GM12878 (cell line): ENCODE measurements around the gene NDUFC2. TPM values are rescaled to one million over a fixed set of nuclear protein-coding genes. Genes with fewer than 3 reads are reported as not detected.
"Not testable (repeated sequence)": the region's sequence is repeated elsewhere in the genome, so short reads cannot be mapped to it uniquely, and the experiment has no call there.

Source experiments
- ATAC-seq: fragments of 200-7000 bp; cut with Tn5 transposase; 3 replicates; pipeline ENCODE4 v1.9.1; 2020; ENCODE audit warnings: mild to moderate bottlenecking, moderate library complexity
- BruUV-seq: library from RNA; stranded (reverse); fragments of 400-500 nt; replicated peaks from 2 replicates; lab custom pipeline; 2021; lab: Mats Ljungman, UMichigan
- CTCF ChIA-PET: fragments of 300-600 bp; sonication (Branson Sonifier 250); formaldehyde crosslinking; extraction: SDS; loops from one replicate; lab custom pipeline; 2021; ENCODE audit warnings: inconsistent platforms; lab: Yijun Ruan, JAX
- POLR2A ChIA-PET: fragments of 350-600 bp; formaldehyde crosslinking; extraction: SDS; loops from one replicate; lab custom pipeline; 2021; ENCODE audit warnings: inconsistent platforms; lab: Charles Lee
- RAD21 ChIA-PET: fragments of 300-600 bp; sonication (Branson Sonifier 250); formaldehyde crosslinking; loops from one replicate; lab custom pipeline; 2023; ENCODE audit warnings: antibody characterized with exemption; ENCODE audit not compliant: unreplicated experiment; lab: Charles Lee
- SMC1A ChIA-PET: fragments of 300-600 bp; sonication (Branson Sonifier 250); formaldehyde crosslinking; loops from one replicate; lab custom pipeline; 2023; ENCODE audit not compliant: unreplicated experiment, uncharacterized antibody; lab: Charles Lee
- DNase-seq: peaks from one replicate; pipeline ENCODE4 v3.0.0-alpha.2; 2011; ENCODE audit warnings: low read depth, low spot score
- FAIRE-seq: peaks from 3 replicates; lab custom pipeline; 2011; peaks lifted over from hg19 to GRCh38; lab: Jason Lieb, UNC
- H2AFZ ChIP-seq: 2 replicates; pipeline ENCODE4 v1.6.0; 2011; ENCODE audit warnings: low read depth, low read length, control low read depth; ENCODE audit not compliant: control insufficient read depth
- H3K27ac ChIP-seq: 2 replicates; pipeline ENCODE4 v1.5.1; 2011; ENCODE audit warnings: control low read depth; ENCODE audit not compliant: control insufficient read depth, insufficient read depth
- H3K27me3 ChIP-seq, 2 experiments: replicated peaks in 1 of 2; 2 replicates each; pipeline versions ENCODE4 v1.6.0 to v1.6.1; 2011; ENCODE audit warnings: low read length in 1 of 2; ENCODE audit not compliant: control insufficient read depth in 2 of 2, insufficient read depth in 2 of 2
- H3K36me3 ChIP-seq, 2 experiments: 2 replicates each; pipeline ENCODE4 v1.5.1; 2011; ENCODE audit warnings: low read length in 1 of 2; ENCODE audit not compliant: control insufficient read depth in 2 of 2, insufficient read depth in 2 of 2
- H3K4me1 ChIP-seq: 2 replicates; pipeline ENCODE4 v1.6.1; 2011; ENCODE audit warnings: mild to moderate bottlenecking, low read length, moderate library complexity, mixed read lengths; ENCODE audit not compliant: control insufficient read depth, insufficient read depth
- H3K4me2 ChIP-seq: 2 replicates; pipeline ENCODE4 v1.6.0; 2011; ENCODE audit warnings: control low read depth; ENCODE audit not compliant: control insufficient read depth, insufficient read depth
- H3K4me3 ChIP-seq: fragments of 200-600 bp; sonication (generic); 2 replicates; pipeline ENCODE4 v1.5.1; 2016
- H3K79me2 ChIP-seq: 2 replicates; pipeline ENCODE4 v1.6.0; 2011; ENCODE audit warnings: low read length; ENCODE audit not compliant: control insufficient read depth, insufficient read depth
- H3K9ac ChIP-seq: 2 replicates; pipeline ENCODE4 v1.8.0; 2011; ENCODE audit warnings: low read length, control low read depth, mixed read lengths; ENCODE audit not compliant: control insufficient read depth, insufficient read depth
- H3K9me3 ChIP-seq: replicated peaks from 3 replicates; pipeline ENCODE4 v1.5.1; 2011; ENCODE audit warnings: mild to moderate bottlenecking, low read length; ENCODE audit not compliant: control insufficient read depth, insufficient read depth
- H4K20me1 ChIP-seq: 2 replicates; pipeline ENCODE4 v1.6.0; 2011; ENCODE audit not compliant: control insufficient read depth, insufficient read depth
- CBX5 ChIP-seq: sonication (generic); IDR thresholded peaks from 2 replicates; pipeline ENCODE4 v1.6.1; 2016; ENCODE audit warnings: low read depth, moderate library complexity, mild to moderate bottlenecking, inconsistent platforms
- CREB1 ChIP-seq: IDR thresholded peaks from 2 replicates; pipeline ENCODE4 v1.6.1; 2012; ENCODE audit warnings: low read depth, mild to moderate bottlenecking, inconsistent platforms
- FOXM1 ChIP-seq: IDR thresholded peaks from 2 replicates; pipeline ENCODE4 v1.6.1; 2012; ENCODE audit warnings: low read depth, mild to moderate bottlenecking, inconsistent platforms, low read length, moderate library complexity
- MYC ChIP-seq: IDR thresholded peaks from 2 replicates; pipeline ENCODE4 v1.6.1; 2011; ENCODE audit warnings: mild to moderate bottlenecking, low read length, moderate library complexity, inconsistent platforms; ENCODE audit not compliant: insufficient read depth, insufficient replicate concordance, insufficient read length, severe bottlenecking
- PML ChIP-seq: IDR thresholded peaks from 2 replicates; pipeline ENCODE4 v1.6.1; 2012; ENCODE audit warnings: low read length, inconsistent platforms
- SREBF1 ChIP-seq: IDR thresholded peaks from 2 replicates; pipeline ENCODE4 v1.6.1; 2012; ENCODE audit warnings: mild to moderate bottlenecking, low read length
- TAF1 ChIP-seq: IDR thresholded peaks from 2 replicates; pipeline ENCODE4 v1.6.1; 2011; ENCODE audit warnings: mild to moderate bottlenecking, low read depth, low read length, borderline replicate concordance
- WGBS: methylation state at CpG from one replicate; pipeline ENCODE4 v1.1.6; 2016; ENCODE audit warnings: low lambda C conversion rate; ENCODE audit not compliant: insufficient replicate concordance, insufficient coverage; ENCODE audit errors: missing lambda C conversion rate; 5-methylcytosine and 5-hydroxymethylcytosine counted together
- in situ Hi-C: fragments of 300-500 bp; cut with MboI; formaldehyde crosslinking; loops from 9 replicates; pipeline ENCODE4 v1.14.3; 2018; ENCODE audit warnings: mixed read lengths
- intact Hi-C: fragments of 100-400 bp; cut with micrococcal nuclease; formaldehyde crosslinking; loops from one replicate; pipeline ENCODE4 v1.14.2; 2022; ENCODE audit not compliant: unreplicated experiment
- polyA plus RNA-seq, 11 experiments: library from polyadenylated mRNA; depleted of rRNA in 4 of 11; unstranded in 6 of 11; stranded (reverse) in 5 of 11; fragments of >200 nt; fragmentation: Nextera tagmentation in 4 of 11; fragmentation: Illumina TruSeq in 1 of 11; extraction: Ambion mirVana in 4 of 11; extraction: Trizol in 1 of 11; gene quantifications; 1 replicate in 1 of 11; 2 replicates in 10 of 11; pipeline versions ENCODE4 v1.2.1 to v1.2.3, GENCODE V29; 2011 to 2016; ENCODE audit warnings: inconsistent platforms in 2 of 11, missing spikeins in 2 of 11, low read depth in 1 of 11
- total RNA-seq, 4 experiments: library from RNA; depleted of rRNA in 3 of 4; stranded (reverse); fragments of >200 nt in 3 of 4; fragmentation: Illumina TruSeq in 1 of 4; extraction: Trizol in 1 of 4; gene quantifications; 2 replicates each; pipeline versions ENCODE4 v1.2.1 to v1.2.3, GENCODE V29; 2013 to 2021
- TF ChIP-seq, protein P1 (sequence below): IDR thresholded peaks from 2 replicates; pipeline ENCODE4 v1.6.1; 2011; ENCODE audit warnings: low read depth, mild to moderate bottlenecking, low read length, moderate library complexity, borderline replicate concordance; ENCODE audit errors: extremely low read depth

The NDUFC2 gene
- total and polyA plus RNA-seq, 10 of the 15 experiments (the other 5 are each of a cell fraction or from before 2014, with no cell fraction given): 103 to 529 (median 192) TPM

DNA sequence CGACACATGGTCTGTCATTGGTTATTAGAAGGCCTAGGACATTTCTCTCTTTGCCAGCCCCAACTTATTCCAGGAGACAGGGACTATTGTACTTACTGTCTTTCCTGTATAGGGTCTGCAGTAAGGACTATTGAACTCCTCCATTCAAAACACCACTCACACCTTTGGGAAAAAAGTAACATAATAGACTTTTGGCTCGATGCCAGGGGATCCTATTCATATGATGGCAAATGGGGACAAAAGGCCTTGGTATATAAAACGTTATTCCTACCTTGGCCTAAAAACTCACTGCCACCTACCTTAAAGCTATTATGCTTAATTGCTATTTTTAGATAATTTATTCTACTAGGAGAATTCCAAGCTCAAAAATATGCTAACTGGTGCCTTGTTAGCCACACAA is 6.3 kb upstream of the NDUFC2 start:
- no peak overlapping the region for H3K27ac ChIP-seq
- FAIRE-seq: no peak
- no peaks in the 10 kb centered on the region for H3K36me3 ChIP-seq
- WGBS: 38% methylated on average over 3 of the region's 3 CpGs
- ChIA-PET POLR2A (no interaction called here), RAD21 (no interaction called here), SMC1A (no interaction called here), CTCF (interaction anchor here (0.7 kb wide), 1 partner anchor 18 kb away, joined by 3 read pairs; no protein-coding TSS in a partner anchor)
- H4K20me1 ChIP-seq: no peaks in the 10 kb centered on the region
- DNase-seq: no peak
- H3K79me2 ChIP-seq: no peaks in the 10 kb centered on the region
- no peak overlapping the region for H3K9ac ChIP-seq
- no peak for ATAC-seq
- no peaks in the 10 kb centered on the region for H3K27me3 ChIP-seq
- no peak for TF ChIP-seq SREBF1
- TF ChIP-seq FOXM1: no peak
- no peak for TF ChIP-seq CREB1
- no peak for TF ChIP-seq TAF1
- TF ChIP-seq, protein P1, sequence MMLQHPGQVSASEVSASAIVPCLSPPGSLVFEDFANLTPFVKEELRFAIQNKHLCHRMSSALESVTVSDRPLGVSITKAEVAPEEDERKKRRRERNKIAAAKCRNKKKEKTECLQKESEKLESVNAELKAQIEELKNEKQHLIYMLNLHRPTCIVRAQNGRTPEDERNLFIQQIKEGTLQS: no peak
- no peak for TF ChIP-seq MYC
- no peak for TF ChIP-seq PML
- TF ChIP-seq CBX5: no peak
- no peaks in the 10 kb centered on the region; the same call in 1 of the 2 replicates for H3K4me1 ChIP-seq
- no peak overlapping the region for H2AFZ ChIP-seq
- H3K4me2 ChIP-seq: no peak overlapping the region
- H3K9me3 ChIP-seq: no peaks in the 10 kb centered on the region
- intact Hi-C loops: no loop called here
- no TSS peak for BruUV-seq
- in situ Hi-C loops: no loop called here
- H3K4me3 ChIP-seq: no peak overlapping the region

DNA sequence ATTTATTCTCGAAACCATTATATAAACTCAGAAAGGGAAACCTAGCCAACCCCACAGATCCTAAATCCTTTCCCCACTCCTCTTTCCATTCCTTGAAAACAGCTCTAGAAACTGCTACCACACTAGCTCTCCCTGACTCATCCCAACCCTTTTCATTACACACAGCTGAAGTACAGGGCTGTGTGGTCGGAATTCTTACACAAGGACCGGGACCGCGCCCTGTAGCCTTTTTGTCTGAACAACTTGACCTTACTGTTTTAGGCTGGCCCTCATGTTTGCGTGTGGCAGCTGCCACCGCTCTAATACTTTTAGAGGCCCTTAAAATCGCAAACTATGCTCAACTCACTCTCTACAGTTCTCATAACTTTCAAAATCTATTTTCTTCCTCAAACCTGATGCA is 4.8 kb upstream of the NDUFC2 start:
- BruUV-seq, H2AFZ ChIP-seq, H3K27ac ChIP-seq, H4K20me1 ChIP-seq, ATAC-seq, DNase-seq, SMC1A ChIA-PET, FAIRE-seq, H3K27me3 ChIP-seq, H3K4me2 ChIP-seq, H3K79me2 ChIP-seq, H3K9ac ChIP-seq, H3K36me3 ChIP-seq, in situ Hi-C loops, H3K4me3 ChIP-seq, RAD21 ChIA-PET, H3K4me1 ChIP-seq, intact Hi-C loops, H3K9me3 ChIP-seq, POLR2A ChIA-PET: not testable (repeated sequence)
- CTCF ChIA-PET: interaction anchor here (1.1 kb wide), 1 partner anchor 85 kb away, joined by 3 read pairs; no protein-coding TSS in a partner anchor
- WGBS: 68% methylated on average over 8 of the region's 8 CpGs
